NCI-H1930 (cell line): Measurements from ENCODE around the gene GALK1.

Experiments used
- DNase-seq, 2 experiments: peaks; one replicate each; lab custom pipeline; 2025; lab: John Stamatoyannopoulos, UW

GALK1 gene

GRCh38 chr17:75724016-75725003 lies 40.7 kb downstream of the GALK1 start:
- DNase-seq: no peak

DNA sequence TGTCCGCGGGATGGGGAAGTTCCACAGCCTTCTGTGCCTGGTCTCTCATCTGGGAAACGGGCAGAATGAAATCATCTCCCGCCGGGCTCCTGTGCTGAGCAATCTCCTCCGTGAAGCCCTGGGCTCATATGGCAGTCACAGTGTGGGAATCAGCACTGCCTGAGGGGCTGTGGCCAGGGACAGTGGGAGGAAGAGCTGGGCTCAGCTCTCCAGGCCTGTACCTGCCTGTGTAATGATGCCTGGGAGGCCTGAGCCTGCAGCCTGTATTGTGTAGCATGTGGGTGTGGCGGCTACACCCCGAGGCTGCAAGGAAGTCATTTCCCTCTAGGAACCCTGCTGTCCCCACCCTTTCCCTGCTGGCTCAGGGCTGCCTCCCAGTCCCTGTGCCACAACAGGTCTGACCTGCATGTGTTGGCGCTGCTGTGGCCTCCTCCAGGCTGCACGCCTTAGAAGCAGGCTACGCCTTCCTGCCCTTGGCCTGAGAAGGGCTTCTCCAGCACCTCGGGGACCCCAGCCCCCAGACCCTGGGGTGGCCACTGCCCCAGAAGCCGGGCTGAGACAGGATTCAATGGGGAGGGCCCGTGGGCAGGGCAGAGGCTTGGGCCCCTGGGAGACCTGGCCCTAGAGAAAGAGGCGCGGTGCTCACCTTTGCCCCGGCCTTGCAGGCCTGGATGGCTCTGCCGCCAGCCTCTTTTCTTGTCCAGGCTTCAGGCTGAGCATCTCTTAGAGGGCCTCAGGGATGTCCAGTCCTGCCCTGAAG lies 41.6 kb downstream of the GALK1 start:
- DNase-seq: no peak

GRCh38 chr17:75722542-75723095 lies 42.4 kb downstream of the GALK1 start:
- DNase-seq: no peak

DNA sequence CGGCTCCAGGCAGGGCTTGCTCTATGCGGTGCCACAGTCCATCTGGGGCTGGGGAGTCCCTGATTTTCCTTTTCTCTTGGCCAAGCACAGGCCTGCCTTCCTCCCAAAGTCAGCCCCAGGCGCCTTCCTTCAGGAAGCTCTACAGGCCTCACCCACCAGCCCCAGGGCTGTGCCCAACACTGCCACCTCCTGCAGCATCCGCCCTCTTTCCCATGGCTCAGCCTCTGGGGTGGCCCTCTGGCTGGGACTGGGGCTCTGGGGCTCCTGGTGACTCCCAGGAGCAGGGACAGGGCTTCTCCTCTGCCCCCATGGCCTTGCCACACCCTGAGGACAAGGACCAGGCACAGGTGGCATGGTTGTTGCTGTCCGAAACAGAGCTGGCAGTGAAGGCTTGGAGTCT lies 42.9 kb downstream of the GALK1 start:
- no peak for DNase-seq

DNA sequence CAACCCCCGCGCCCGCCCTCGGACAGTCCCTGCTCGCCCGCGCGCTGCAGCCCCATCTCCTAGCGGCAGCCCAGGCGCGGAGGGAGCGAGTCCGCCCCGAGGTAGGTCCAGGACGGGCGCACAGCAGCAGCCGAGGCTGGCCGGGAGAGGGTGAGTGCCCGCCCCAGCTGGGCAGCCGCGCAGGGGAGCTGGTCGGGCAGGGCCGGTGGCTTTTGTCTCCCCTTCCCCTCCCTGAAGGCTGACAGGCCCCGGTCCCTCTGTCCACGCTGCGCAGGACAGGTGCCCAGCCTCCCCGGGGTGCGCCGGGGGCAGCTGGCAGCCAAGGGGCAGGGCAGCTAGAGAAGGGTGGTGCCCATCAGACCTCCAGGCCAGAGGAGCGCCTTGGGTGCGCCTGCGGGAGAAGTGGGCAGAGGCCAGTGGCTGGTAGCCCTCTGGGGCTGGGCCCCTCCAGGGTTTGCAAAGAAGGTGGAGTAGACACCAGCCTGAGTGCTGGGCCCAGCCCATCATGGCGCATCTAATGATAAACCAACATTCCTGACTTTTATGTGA lies 43.5 kb downstream of the GALK1 start:
- no peak for DNase-seq

GRCh38 chr17:75720656-75721462 lies 44.1 kb downstream of the GALK1 start, which contains the start of gene ITGB4:
Gene ITGB4, plus strand, starts transcription at chr17:75721459. Its CDS starts 3,245 bp downstream, at chr17:75724704.
- no peak for DNase-seq

DNA sequence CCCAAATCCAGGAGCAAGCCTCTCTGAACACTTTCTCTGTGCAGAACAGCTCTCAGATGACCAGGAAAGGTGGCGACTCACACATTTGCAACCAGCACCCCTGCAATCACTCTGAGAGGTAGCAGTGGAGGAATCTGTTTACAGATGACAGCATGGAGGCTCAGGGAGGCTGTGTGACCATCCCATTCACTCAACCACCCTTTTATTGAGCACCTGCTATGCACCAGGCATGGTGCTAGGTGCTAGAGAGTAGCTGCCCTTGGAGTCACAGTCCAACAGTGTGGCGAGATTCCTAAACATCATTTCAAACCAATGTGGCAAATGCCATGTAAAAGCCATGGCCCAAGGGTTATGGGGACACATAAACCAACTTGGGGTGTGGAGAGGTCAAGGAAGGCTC lies 45.3 kb downstream of the GALK1 start:
- no peak for DNase-seq

DNA sequence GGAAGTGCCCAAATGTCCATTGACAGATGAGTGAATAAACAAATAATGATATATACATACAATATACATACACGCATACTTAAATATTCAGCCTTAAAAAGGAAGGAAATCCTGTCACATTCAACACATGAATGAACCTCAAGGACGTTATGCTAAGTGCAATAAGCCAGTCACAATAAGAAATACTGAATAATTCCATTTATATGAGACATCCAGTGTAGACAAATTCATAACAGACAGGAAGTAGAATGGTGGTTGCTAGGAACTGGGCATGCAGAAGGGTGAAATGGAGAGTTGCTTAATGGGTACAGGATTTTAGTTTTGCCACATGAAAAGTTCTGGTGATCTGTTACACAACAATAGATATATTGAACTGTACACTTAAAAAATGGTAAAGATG lies 52.5 kb downstream of the GALK1 start:
- no peak for DNase-seq
